ENCODE data around the gene IFNL3. TPM values are rescaled to one million over a fixed set of nuclear protein-coding genes. Genes with fewer than 3 reads are reported as not detected.

Gene IFNL3
- total and polyA plus RNA-seq, 2 donors (not counting 1 experiment from before 2014, with no cell fraction given), result not detected

DNA sequence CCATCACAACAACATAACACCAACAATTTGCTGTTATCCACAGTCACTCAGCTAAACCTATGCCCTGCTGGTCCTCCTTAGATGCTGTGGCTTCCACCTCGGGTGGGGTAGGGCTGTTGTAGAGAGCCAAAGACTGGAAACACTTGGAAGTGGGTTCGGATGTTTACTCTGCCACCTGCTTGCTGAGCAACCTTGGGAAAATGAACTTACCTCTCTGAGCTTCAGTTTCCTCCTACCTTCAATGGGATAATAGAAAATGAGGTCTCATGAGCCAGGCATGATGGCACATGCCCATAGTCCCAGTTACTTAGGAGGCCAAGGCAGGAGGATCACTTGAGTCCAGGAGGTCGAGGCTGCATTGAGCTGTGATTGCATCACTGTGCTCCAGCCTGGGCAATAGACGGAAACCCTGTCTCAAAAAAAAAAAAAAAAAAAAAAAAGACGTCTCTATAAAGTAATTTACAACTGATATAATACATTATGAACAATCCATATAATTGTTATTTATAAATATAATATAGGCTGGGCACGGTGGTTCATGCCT, 37.4 kb downstream of the IFNL3 start:
- Histone ChIP-seq H4K20me1 (ENCODE audit: control insufficient read depth, extremely low read depth, insufficient read depth, low read length) (no peaks in the 10 kb centered on the region), H3K9me3 (ENCODE audit: control insufficient read depth, insufficient read depth, low read depth, low read length) (no peaks in the 10 kb centered on the region), H3K36me3 (ENCODE audit: control insufficient read depth, insufficient read depth, low read length) (no peaks in the 10 kb centered on the region), H3K4me1 (ENCODE audit: control insufficient read depth, extremely low read depth, insufficient read depth, low read length) (no peaks in the 10 kb centered on the region), H3K4me2 (ENCODE audit: extremely low read depth, insufficient read depth, low read length) (no peak overlapping the region), H3K27ac (ENCODE audit: insufficient read depth, low read length) (no peak overlapping the region), H2AFZ (ENCODE audit: low read length) (no peak overlapping the region), H3K79me2 (ENCODE audit: control insufficient read depth, insufficient read depth, low read length) (no peaks in the 10 kb centered on the region), H3K9ac (ENCODE audit: insufficient read depth, low read length) (no peak overlapping the region), H3K4me3 (replicated peaks in 1 of 4; ENCODE audit: control extremely low read depth in 1 of 4, insufficient read depth in 1 of 4, low read depth in 3 of 4, low read length in 4 of 4) (no peak overlapping the region), H3K27me3 (ENCODE audit: control insufficient read depth, insufficient read depth, low read length) (peaks cover 8% of the 10 kb centered on the region)
- DNase-seq (ENCODE audit: low read depth in 2 of 2), result no peak
- TF ChIP-seq EZH2 (IDR thresholded peaks at IDR 0.05; ENCODE audit: low read length, missing control alignments), result no peak
- TF ChIP-seq, protein P1, sequence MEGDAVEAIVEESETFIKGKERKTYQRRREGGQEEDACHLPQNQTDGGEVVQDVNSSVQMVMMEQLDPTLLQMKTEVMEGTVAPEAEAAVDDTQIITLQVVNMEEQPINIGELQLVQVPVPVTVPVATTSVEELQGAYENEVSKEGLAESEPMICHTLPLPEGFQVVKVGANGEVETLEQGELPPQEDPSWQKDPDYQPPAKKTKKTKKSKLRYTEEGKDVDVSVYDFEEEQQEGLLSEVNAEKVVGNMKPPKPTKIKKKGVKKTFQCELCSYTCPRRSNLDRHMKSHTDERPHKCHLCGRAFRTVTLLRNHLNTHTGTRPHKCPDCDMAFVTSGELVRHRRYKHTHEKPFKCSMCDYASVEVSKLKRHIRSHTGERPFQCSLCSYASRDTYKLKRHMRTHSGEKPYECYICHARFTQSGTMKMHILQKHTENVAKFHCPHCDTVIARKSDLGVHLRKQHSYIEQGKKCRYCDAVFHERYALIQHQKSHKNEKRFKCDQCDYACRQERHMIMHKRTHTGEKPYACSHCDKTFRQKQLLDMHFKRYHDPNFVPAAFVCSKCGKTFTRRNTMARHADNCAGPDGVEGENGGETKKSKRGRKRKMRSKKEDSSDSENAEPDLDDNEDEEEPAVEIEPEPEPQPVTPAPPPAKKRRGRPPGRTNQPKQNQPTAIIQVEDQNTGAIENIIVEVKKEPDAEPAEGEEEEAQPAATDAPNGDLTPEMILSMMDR (conservative IDR thresholded peaks at IDR 0.05 in 1 of 2, IDR thresholded peaks at IDR 0.05 in 1 of 2; ENCODE audit: low read depth in 1 of 2, low read length in 2 of 2), result no peak

- TF ChIP-seq, protein P1 (conservative IDR thresholded peaks at IDR 0.05 in 1 of 2, IDR thresholded peaks at IDR 0.05 in 1 of 2; ENCODE audit: low read depth in 1 of 2, low read length in 2 of 2), result no peak
- no peak for TF ChIP-seq EZH2 (IDR thresholded peaks at IDR 0.05; ENCODE audit: low read length, missing control alignments)
- Histone ChIP-seq H3K9ac (ENCODE audit: insufficient read depth, low read length) (no peak overlapping the region), H3K4me3 (replicated peaks in 1 of 4; ENCODE audit: control extremely low read depth in 1 of 4, insufficient read depth in 1 of 4, low read depth in 3 of 4, low read length in 4 of 4) (no peak overlapping the region), H3K27ac (ENCODE audit: insufficient read depth, low read length) (no peak overlapping the region), H3K36me3 (ENCODE audit: control insufficient read depth, insufficient read depth, low read length) (no peaks in the 10 kb centered on the region), H3K27me3 (ENCODE audit: control insufficient read depth, insufficient read depth, low read length) (peaks cover 8% of the 10 kb centered on the region), H4K20me1 (ENCODE audit: control insufficient read depth, extremely low read depth, insufficient read depth, low read length) (no peaks in the 10 kb centered on the region), H3K4me2 (ENCODE audit: extremely low read depth, insufficient read depth, low read length) (no peak overlapping the region), H3K9me3 (ENCODE audit: control insufficient read depth, insufficient read depth, low read depth, low read length) (no peaks in the 10 kb centered on the region), H3K4me1 (ENCODE audit: control insufficient read depth, extremely low read depth, insufficient read depth, low read length) (no peaks in the 10 kb centered on the region), H2AFZ (ENCODE audit: low read length) (no peak overlapping the region), H3K79me2 (ENCODE audit: control insufficient read depth, insufficient read depth, low read length) (no peaks in the 10 kb centered on the region)
- DNase-seq (ENCODE audit: low read depth in 2 of 2), result no peak
Observed at GRCh38 chr19:39206122-39206521, 38.7 kb downstream of the IFNL3 start.

GRCh38 chr19:39205449-39205764, 39.4 kb downstream of the IFNL3 start:
- Histone ChIP-seq H3K4me2 (ENCODE audit: extremely low read depth, insufficient read depth, low read length) (no peak overlapping the region), H4K20me1 (ENCODE audit: control insufficient read depth, extremely low read depth, insufficient read depth, low read length) (no peaks in the 10 kb centered on the region), H3K9ac (ENCODE audit: insufficient read depth, low read length) (no peak overlapping the region), H3K4me1 (ENCODE audit: control insufficient read depth, extremely low read depth, insufficient read depth, low read length) (no peaks in the 10 kb centered on the region), H3K9me3 (ENCODE audit: control insufficient read depth, insufficient read depth, low read depth, low read length) (no peaks in the 10 kb centered on the region), H3K36me3 (ENCODE audit: control insufficient read depth, insufficient read depth, low read length) (no peaks in the 10 kb centered on the region), H3K4me3 (replicated peaks in 1 of 4; ENCODE audit: control extremely low read depth in 1 of 4, insufficient read depth in 1 of 4, low read depth in 3 of 4, low read length in 4 of 4) (no peak overlapping the region), H3K27me3 (ENCODE audit: control insufficient read depth, insufficient read depth, low read length) (peaks cover 8% of the 10 kb centered on the region), H2AFZ (ENCODE audit: low read length) (no peak overlapping the region), H3K27ac (ENCODE audit: insufficient read depth, low read length) (no peak overlapping the region), H3K79me2 (ENCODE audit: control insufficient read depth, insufficient read depth, low read length) (no peaks in the 10 kb centered on the region)
- TF ChIP-seq EZH2 (IDR thresholded peaks at IDR 0.05; ENCODE audit: low read length, missing control alignments), result no peak
- TF ChIP-seq, protein P1 (conservative IDR thresholded peaks at IDR 0.05 in 1 of 2, IDR thresholded peaks at IDR 0.05 in 1 of 2; ENCODE audit: low read depth in 1 of 2, low read length in 2 of 2), result no peak
- no peak for DNase-seq (ENCODE audit: low read depth in 2 of 2)

Data from fibroblast of lung (primary cell).